ENCODE measurements around the gene LBH. TPM values are rescaled to one million over a fixed set of nuclear protein-coding genes. Genes with fewer than 3 reads are reported as not detected.

LBH gene
- total and polyA plus RNA-seq, 2 experiments from 2014 or later: 17.5 to 30.3 TPM

DNA sequence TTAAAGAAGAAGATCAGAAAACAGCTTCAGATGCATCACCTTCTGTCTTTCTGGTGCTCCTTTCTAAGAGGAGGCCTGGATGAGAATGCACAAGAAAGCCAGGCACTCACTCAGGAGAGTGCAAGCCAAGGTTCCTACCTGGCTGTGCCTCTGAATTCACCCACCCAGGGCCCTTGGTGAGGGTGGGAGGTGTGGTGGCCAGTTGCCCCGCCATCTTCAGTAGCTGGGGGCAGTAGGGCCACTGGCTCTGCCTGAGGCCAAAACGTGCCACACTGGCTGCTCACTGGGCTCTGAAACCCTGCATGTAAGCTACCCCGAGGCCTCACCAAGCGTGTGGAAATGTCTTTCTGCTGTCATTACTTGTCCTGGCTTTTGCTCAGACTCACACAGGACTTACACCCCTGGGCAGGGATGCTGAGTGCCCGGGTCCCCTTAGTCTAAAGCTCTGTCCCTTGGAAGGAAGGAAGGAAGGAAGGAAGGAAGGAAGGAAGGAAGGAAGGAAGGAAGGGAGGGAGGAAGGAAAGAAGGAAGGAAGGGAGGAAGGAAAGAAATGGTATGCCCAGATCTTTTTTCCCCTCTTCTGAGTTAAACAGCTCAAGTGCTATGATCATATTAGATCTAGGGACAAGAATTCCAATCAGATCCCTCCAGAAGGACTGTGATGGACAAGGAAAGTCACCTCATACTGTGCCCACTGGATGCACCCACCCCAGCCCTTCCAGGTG, 8.5 kb upstream of the LBH start:
- Mint-ChIP-seq H3K27ac (no peak overlapping the region), H3K4me1 (peaks cover 19% of the 10 kb centered on the region), H3K36me3 (ENCODE audit: low read depth) (no peaks in the 10 kb centered on the region), H3K9me3 (no peaks in the 10 kb centered on the region), H3K4me3 (no peak overlapping the region), H3K27me3 (ENCODE audit: insufficient read depth, low read depth, poor library complexity) (peaks cover 8% of the 10 kb centered on the region)
- Histone ChIP-seq H2AFZ (no peak overlapping the region), H3K27ac (ENCODE audit: low read depth) (no peak overlapping the region), H4K20me1 (replicated peaks; ENCODE audit: insufficient read depth) (no peaks in the 10 kb centered on the region), H3K4me3 (no peak overlapping the region), H3K36me3 (ENCODE audit: insufficient read depth) (no peaks in the 10 kb centered on the region), H3K9me2 (ENCODE audit: insufficient read depth) (no peaks in the 10 kb centered on the region), H3F3A (replicated peaks; ENCODE audit: low read depth) (no peaks in the 10 kb centered on the region), H3K79me2 (replicated peaks; ENCODE audit: insufficient read depth) (no peaks in the 10 kb centered on the region), H3K4me1 (ENCODE audit: insufficient read depth) (peaks cover 4% of the 10 kb centered on the region), H3K27me3 (ENCODE audit: insufficient read depth) (no peaks in the 10 kb centered on the region), H3K4me2 (no peak overlapping the region)
- DNase-seq (ENCODE audit: low spot score) (no peak), ATAC-seq (no peak)
- TF ChIP-seq EZH2phosphoT487 (IDR thresholded peaks at IDR 0.05; ENCODE audit: unreplicated experiment) (no peak), CREB1 (CRISPR knock-in tag; IDR thresholded peaks at IDR 0.05; ENCODE audit: low read depth) (no peak), EZH2 (IDR thresholded peaks at IDR 0.05; ENCODE audit: low read depth, unreplicated experiment) (no peak), ZNF114 (CRISPR knock-in tag; IDR thresholded peaks at IDR 0.05) (no peak), POLR2AphosphoS5 (IDR thresholded peaks at IDR 0.05; ENCODE audit: low read depth) (no peak), NANOG (IDR thresholded peaks at IDR 0.05; ENCODE audit: borderline replicate concordance) (no peak), ZNF331 (CRISPR knock-in tag; IDR thresholded peaks at IDR 0.05; ENCODE audit: low read depth) (no peak), STAT1 (IDR thresholded peaks at IDR 0.05; ENCODE audit: unreplicated experiment) (no peak), JUNB (IDR thresholded peaks at IDR 0.05; ENCODE audit: unreplicated experiment) (no peak)
- TF ChIP-seq, protein P1, sequence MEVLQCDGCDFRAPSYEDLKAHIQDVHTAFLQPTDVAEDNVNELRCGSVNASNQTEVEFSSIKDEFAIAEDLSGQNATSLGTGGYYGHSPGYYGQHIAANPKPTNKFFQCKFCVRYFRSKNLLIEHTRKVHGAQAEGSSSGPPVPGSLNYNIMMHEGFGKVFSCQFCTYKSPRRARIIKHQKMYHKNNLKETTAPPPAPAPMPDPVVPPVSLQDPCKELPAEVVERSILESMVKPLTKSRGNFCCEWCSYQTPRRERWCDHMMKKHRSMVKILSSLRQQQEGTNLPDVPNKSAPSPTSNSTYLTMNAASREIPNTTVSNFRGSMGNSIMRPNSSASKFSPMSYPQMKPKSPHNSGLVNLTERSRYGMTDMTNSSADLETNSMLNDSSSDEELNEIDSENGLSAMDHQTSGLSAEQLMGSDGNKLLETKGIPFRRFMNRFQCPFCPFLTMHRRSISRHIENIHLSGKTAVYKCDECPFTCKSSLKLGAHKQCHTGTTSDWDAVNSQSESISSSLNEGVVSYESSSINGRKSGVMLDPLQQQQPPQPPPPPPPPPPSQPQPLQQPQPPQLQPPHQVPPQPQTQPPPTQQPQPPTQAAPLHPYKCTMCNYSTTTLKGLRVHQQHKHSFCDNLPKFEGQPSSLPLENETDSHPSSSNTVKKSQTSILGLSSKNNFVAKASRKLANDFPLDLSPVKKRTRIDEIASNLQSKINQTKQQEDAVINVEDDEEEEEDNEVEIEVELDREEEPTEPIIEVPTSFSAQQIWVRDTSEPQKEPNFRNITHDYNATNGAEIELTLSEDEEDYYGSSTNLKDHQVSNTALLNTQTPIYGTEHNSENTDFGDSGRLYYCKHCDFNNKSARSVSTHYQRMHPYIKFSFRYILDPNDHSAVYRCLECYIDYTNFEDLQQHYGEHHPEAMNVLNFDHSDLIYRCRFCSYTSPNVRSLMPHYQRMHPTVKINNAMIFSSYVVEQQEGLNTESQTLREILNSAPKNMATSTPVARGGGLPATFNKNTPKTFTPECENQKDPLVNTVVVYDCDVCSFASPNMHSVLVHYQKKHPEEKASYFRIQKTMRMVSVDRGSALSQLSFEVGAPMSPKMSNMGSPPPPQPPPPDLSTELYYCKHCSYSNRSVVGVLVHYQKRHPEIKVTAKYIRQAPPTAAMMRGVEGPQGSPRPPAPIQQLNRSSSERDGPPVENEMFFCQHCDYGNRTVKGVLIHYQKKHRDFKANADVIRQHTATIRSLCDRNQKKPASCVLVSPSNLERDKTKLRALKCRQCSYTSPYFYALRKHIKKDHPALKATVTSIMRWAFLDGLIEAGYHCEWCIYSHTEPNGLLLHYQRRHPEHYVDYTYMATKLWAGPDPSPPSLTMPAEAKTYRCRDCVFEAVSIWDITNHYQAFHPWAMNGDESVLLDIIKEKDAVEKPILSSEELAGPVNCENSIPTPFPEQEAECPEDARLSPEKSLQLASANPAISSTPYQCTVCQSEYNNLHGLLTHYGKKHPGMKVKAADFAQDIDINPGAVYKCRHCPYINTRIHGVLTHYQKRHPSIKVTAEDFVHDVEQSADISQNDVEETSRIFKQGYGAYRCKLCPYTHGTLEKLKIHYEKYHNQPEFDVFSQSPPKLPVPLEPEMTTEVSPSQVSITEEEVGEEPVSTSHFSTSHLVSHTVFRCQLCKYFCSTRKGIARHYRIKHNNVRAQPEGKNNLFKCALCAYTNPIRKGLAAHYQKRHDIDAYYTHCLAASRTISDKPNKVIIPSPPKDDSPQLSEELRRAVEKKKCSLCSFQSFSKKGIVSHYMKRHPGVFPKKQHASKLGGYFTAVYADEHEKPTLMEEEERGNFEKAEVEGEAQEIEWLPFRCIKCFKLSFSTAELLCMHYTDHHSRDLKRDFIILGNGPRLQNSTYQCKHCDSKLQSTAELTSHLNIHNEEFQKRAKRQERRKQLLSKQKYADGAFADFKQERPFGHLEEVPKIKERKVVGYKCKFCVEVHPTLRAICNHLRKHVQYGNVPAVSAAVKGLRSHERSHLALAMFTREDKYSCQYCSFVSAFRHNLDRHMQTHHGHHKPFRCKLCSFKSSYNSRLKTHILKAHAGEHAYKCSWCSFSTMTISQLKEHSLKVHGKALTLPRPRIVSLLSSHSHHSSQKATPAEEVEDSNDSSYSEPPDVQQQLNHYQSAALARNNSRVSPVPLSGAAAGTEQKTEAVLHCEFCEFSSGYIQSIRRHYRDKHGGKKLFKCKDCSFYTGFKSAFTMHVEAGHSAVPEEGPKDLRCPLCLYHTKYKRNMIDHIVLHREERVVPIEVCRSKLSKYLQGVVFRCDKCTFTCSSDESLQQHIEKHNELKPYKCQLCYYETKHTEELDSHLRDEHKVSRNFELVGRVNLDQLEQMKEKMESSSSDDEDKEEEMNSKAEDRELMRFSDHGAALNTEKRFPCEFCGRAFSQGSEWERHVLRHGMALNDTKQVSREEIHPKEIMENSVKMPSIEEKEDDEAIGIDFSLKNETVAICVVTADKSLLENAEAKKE (CRISPR knock-in tag; IDR thresholded peaks at IDR 0.05): no peak
- TF ChIP-seq, protein P2, sequence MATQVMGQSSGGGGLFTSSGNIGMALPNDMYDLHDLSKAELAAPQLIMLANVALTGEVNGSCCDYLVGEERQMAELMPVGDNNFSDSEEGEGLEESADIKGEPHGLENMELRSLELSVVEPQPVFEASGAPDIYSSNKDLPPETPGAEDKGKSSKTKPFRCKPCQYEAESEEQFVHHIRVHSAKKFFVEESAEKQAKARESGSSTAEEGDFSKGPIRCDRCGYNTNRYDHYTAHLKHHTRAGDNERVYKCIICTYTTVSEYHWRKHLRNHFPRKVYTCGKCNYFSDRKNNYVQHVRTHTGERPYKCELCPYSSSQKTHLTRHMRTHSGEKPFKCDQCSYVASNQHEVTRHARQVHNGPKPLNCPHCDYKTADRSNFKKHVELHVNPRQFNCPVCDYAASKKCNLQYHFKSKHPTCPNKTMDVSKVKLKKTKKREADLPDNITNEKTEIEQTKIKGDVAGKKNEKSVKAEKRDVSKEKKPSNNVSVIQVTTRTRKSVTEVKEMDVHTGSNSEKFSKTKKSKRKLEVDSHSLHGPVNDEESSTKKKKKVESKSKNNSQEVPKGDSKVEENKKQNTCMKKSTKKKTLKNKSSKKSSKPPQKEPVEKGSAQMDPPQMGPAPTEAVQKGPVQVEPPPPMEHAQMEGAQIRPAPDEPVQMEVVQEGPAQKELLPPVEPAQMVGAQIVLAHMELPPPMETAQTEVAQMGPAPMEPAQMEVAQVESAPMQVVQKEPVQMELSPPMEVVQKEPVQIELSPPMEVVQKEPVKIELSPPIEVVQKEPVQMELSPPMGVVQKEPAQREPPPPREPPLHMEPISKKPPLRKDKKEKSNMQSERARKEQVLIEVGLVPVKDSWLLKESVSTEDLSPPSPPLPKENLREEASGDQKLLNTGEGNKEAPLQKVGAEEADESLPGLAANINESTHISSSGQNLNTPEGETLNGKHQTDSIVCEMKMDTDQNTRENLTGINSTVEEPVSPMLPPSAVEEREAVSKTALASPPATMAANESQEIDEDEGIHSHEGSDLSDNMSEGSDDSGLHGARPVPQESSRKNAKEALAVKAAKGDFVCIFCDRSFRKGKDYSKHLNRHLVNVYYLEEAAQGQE (IDR thresholded peaks at IDR 0.05; ENCODE audit: unreplicated experiment): no peak
- TF ChIP-seq, protein P3, sequence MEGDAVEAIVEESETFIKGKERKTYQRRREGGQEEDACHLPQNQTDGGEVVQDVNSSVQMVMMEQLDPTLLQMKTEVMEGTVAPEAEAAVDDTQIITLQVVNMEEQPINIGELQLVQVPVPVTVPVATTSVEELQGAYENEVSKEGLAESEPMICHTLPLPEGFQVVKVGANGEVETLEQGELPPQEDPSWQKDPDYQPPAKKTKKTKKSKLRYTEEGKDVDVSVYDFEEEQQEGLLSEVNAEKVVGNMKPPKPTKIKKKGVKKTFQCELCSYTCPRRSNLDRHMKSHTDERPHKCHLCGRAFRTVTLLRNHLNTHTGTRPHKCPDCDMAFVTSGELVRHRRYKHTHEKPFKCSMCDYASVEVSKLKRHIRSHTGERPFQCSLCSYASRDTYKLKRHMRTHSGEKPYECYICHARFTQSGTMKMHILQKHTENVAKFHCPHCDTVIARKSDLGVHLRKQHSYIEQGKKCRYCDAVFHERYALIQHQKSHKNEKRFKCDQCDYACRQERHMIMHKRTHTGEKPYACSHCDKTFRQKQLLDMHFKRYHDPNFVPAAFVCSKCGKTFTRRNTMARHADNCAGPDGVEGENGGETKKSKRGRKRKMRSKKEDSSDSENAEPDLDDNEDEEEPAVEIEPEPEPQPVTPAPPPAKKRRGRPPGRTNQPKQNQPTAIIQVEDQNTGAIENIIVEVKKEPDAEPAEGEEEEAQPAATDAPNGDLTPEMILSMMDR (conservative IDR thresholded peaks at IDR 0.05; ENCODE audit: low read depth in 2 of 2): no peak
- TF ChIP-seq, protein P4, sequence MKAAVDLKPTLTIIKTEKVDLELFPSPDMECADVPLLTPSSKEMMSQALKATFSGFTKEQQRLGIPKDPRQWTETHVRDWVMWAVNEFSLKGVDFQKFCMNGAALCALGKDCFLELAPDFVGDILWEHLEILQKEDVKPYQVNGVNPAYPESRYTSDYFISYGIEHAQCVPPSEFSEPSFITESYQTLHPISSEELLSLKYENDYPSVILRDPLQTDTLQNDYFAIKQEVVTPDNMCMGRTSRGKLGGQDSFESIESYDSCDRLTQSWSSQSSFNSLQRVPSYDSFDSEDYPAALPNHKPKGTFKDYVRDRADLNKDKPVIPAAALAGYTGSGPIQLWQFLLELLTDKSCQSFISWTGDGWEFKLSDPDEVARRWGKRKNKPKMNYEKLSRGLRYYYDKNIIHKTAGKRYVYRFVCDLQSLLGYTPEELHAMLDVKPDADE (IDR thresholded peaks at IDR 0.05): no peak
